HG03378 (cell line): ENCODE results near the gene ZNF385D.

Experiments
- ATAC-seq: cut with Tn5 transposase; IDR thresholded peaks from one replicate; pipeline ENCODE4 v1.9.1; 2021; ENCODE audit warnings: mild to moderate bottlenecking, moderate library complexity; ENCODE audit not compliant: unreplicated experiment

ZNF385D gene

GRCh38 chr3:21618695-21619094 is 132.3 kb downstream of the ZNF385D start:
- ATAC-seq = no peak

GRCh38 chr3:21613372-21614070 is 137.5 kb downstream of the ZNF385D start:
- no peak for ATAC-seq

GRCh38 chr3:21601178-21601577 is 149.8 kb downstream of the ZNF385D start:
- ATAC-seq = no peak

GRCh38 chr3:21599890-21600289 is 151.1 kb downstream of the ZNF385D start:
- ATAC-seq = no peak

DNA sequence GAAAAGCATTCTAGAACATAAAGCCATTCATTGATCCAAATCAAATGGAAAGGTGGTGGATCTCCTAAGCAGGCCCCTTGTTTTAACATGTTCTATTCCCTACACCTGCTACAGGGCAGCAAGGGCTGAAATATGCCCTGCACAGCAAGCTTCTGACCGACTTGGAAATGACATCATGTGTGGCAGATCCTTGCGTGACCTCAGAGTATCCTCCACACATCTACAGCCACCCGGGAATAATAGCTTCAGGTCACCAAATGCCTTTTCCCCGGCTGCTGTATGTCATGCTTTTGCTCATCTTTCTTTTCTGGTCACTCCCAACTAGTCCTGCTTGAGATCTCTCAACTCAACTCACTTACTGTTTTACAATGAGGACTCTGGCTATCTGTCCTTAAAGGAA is 158.2 kb downstream of the ZNF385D start:
- ATAC-seq = no peak

GRCh38 chr3:21587894-21588293 is 163.1 kb downstream of the ZNF385D start:
- no peak for ATAC-seq

DNA sequence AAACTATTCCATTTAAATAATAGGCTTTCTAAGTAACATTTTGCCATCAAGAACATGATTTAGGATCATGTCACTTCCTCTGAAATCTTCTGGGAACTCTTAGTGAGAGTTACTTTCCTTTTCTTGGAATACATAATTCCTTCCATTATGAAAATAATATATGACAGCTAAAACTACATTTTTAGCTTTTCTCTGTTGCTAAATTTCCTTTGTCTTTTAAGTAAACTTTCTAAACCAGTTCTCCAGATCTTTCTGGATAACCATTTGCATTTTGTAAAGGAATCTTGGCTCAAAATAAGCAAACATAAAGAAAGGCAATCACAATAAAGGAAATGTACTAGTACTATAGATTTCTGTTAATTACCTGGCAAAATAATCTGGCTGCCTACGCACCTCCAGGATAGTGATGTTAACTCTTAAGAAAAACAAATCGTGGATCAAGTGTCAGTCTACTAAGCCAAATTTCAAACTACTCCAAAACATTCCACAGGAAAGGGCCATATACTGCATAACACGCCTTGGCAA is 165.7 kb downstream of the ZNF385D start:
- ATAC-seq = no peak

- no peak for ATAC-seq
Measured at GRCh38 chr3:21573291-21573690, 177.7 kb downstream of the ZNF385D start.

DNA sequence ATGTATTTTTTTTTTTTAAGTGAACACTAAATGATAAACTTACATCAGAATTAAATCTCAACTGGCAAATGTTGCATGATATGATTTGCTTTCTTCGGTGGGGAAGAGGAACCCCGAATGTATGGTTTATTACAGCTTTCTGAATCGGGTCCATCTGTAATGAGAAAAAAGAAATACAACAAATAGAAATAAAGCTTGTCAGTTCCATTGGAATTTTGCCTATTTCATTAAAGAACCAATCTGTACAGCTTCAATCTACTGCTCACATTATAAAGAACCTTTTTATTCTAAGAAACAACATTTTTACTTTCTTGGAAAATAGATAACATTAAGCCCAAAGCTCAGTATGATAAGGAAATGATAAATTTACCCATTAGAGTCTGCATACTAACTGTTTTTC is 186.5 kb downstream of the ZNF385D start:
- ATAC-seq = no peak

DNA sequence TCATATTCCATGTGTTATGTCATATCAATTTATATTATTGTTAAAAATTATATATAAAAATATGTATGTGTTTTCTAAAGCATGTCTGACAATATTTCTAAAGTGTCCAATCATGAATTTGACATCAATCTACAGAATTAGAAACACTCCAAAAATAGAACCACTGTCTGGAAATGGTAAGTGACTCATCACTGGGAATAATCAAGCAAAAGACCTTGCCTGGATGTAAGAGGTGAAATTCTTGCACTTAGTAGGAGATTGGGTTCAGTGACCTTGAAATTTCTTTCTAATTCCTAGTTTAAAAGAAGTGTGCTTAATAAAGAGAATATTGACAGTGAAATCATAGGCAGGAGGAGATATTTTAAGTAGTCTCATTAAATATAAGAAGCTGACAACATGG is 188.8 kb downstream of the ZNF385D start:
- no peak for ATAC-seq

DNA sequence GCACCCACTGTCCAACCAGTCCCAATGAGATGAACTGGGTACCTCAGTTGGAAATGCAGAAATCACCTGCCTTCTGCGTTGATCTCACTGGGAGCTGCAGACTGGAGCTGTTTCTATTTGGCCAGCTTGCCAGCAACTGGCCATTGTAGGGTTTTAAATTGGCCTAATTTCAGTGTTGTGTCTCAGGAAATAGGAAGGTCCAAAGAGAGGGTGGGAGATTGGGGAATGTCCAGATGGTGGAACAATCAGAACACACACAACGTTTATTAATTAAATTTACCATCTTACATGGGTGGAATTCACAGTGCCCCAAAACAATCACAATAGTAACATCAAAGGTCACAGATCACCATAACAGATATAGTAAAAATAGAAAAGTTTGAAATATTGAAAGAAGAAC is 189.5 kb downstream of the ZNF385D start:
- no peak for ATAC-seq

DNA sequence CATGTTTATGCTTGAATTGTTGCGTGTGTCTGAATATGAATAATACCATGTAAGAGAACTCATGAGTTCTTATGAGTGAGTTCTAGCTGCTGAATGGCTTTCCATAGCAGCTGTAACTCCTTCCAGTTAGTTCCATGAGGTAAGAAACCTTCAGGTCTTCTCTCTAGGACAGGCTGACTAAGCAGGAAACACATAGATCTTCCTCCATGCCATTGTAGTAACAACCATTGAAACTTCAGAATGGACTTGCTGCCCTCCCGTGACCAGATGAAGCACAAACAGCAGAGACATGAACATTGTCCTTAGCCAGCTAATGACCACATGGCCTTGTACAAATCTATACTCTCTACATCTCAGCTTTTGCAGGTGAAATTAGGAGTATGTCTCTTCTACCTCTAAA is 200.0 kb downstream of the ZNF385D start:
- ATAC-seq = no peak

- no peak for ATAC-seq
Measured at GRCh38 chr3:21544076-21544462, 206.9 kb downstream of the ZNF385D start.

DNA sequence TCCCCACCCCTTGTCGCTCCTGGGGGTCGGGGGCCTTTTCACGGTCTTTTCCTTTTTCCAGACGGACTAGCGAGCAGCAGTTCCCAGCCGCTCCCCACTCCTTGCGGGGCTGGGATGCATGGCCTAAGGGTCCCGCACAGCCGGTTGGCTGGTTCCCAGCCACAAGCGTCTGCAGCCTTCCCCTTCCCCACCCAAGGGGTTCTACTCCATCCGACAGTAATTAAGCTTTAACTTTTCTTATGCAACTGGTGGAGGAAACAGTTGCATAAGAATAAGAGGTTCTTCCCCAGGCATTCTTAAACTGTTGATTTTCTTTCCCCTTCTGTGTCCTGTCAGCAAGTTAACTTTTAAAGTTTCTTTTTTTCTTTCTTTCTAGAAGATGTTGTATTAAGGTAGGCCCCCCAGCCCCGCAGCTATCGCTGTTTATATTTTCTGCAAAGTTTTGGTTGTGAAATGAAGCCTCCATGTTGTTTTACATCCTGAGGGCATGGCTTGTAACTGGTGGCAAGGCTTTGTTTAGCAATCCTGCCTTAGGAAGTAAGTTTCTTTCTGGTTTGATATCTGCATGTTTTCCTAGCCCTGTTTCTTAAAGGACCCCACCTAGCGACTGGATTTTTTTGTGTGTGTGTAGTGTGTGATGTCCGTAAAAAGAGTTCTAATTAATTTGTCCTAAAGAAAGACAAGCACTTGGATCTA is 207.5 kb downstream of the ZNF385D start:
- ATAC-seq = no peak

GRCh38 chr3:21542656-21543379 is 208.2 kb downstream of the ZNF385D start:
- no peak for ATAC-seq

- ATAC-seq = no peak
Measured at GRCh38 chr3:21540265-21540664, 210.7 kb downstream of the ZNF385D start.

DNA sequence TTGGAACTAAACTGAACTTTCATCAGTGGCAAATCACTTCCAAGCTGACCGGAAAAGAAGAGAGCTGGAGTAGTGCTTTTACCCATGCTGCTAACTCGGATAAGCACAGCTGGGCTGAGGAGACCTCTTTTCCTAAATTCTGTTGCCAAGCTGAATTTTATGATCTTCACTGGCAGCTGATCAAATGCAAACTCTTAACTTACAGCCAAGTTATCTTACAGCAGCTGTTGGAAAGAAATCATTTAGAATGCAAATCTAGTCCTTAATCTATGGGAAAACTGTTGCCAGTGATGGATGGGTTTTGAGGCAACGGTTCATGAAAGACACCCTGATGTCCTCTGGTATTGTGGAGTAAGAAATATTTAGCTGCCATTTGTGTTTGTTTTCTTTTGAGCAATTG is 216.5 kb downstream of the ZNF385D start:
- ATAC-seq = no peak

DNA sequence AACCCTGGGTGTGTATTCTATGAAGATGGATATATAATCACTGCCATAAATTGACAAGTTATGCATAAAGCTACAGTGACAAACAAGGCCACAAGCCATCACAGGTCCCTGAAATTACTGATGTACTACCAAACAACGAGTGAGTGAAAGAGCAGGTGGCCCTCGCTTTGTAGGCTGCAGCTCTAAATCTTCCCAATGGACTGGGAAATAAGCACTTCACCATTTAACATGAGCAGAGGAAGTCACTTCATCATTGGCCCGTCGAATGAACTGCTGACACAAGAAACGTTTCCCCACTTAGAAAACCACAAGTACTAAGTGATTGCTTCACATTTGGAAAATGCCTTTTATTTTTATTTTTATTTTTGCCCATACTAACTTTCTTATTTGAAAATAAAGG is 218.0 kb downstream of the ZNF385D start:
- ATAC-seq = no peak

DNA sequence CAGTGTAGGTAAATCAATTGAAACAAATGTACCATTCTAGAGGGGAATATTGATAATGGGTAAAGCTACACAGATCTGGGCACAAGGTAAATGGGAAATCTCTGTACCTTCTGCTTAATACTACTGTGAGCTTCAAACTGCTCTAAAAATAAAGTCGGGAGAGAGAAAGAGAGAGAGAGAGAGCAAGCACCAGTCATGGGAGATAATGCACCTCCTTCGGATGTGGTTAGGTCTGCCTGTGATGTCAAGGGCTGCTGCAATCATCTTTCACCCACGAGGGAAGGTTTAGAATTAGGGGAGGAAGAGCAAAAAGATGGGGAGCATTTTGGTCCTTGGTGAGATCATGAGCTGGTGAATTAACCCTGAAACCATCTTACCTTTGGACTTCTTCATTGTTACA is 219.1 kb downstream of the ZNF385D start:
- ATAC-seq = no peak

- ATAC-seq = no peak
Measured at GRCh38 chr3:21528291-21528995, 222.6 kb downstream of the ZNF385D start.

DNA sequence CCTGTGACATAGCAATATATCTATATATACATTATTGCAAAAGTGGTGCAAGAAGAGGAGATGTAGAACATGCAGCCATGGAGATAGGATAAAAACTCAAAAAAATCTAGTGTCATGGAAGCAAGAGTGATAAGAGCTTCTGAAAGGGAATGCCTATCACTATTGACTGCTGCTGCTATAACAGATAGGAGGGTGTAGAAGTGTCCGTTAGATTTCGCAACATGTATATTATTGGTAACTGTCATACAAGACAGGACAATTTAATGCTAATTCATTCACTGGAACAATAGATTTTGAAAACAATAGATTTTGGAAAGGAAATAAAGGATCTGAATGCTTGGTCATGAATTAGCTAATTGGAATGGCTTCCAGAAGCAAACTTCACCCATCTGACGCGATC is 224.5 kb downstream of the ZNF385D start:
- no peak for ATAC-seq
